Thyroid gland (tissue), 4 donors: ENCODE data around the gene SUPT5H. TPM values are rescaled to one million over a fixed set of nuclear protein-coding genes. Genes with fewer than 3 reads are reported as not detected.
A peak's percentile ranks its signal among the peaks of the same experiment; 100 is the strongest.

ENCODE experiments used
- DNase-seq, 2 donors: peaks; one replicate each; pipeline ENCODE4 v3.0.0-alpha.2; 2019
- H3K27ac ChIP-seq, 3 donors: fragments of 200-600 bp; sonication (generic); 1 replicate in 2 of 3; 2 replicates in 1 of 3; pipeline ENCODE4 v1.5.1; 2016 to 2019; ENCODE audit warnings: mild to moderate bottlenecking in 1 of 3, moderate library complexity in 1 of 3
- H3K27me3 ChIP-seq: fragments of 200-600 bp; sonication (generic); one replicate; pipeline ENCODE4 v1.5.1; 2019
- H3K36me3 ChIP-seq, 2 donors: fragments of 200-600 bp; sonication (generic); one replicate each; pipeline ENCODE4 v1.5.1; 2016 to 2019
- H3K4me1 ChIP-seq, 2 donors: fragments of 200-600 bp; sonication (generic); one replicate each; pipeline ENCODE4 v1.5.1; 2017 to 2019
- H3K4me3 ChIP-seq, 3 donors: fragments of 200-600 bp; sonication (generic); replicated peaks in 1 of 3; 1 replicate in 2 of 3; 2 replicates in 1 of 3; pipeline ENCODE4 v1.5.1; 2016; ENCODE audit warnings: mild to moderate bottlenecking in 1 of 3
- H3K9me3 ChIP-seq: fragments of 200-600 bp; sonication (generic); one replicate; pipeline ENCODE4 v1.5.1; 2017
- CTCF ChIP-seq, 6 experiments: fragments of 200-600 bp in 3 of 6; fragments of 450-650 bp in 3 of 6; sonication (generic) in 3 of 6; IDR thresholded peaks; one replicate each; pipeline ENCODE4 v1.5.1; 2016 to 2019; ENCODE audit warnings: antibody characterized with exemption in 6 of 6, mild to moderate bottlenecking in 2 of 6, inconsistent platforms in 1 of 6, moderate library complexity in 1 of 6
- POLR2A ChIP-seq, 2 donors: fragments of 450-650 bp; IDR thresholded peaks; one replicate each; pipeline ENCODE4 v1.6.1; 2017; ENCODE audit warnings: antibody characterized with exemption in 2 of 2, mild to moderate bottlenecking in 2 of 2, moderate library complexity in 1 of 2
- WGBS, 2 donors: methylation state at CpG; one replicate each; pipeline ENCODE4 v1.1.5; 2017; 5-methylcytosine and 5-hydroxymethylcytosine counted together
- intact Hi-C: fragments of 100-400 bp; cut with DNase I; formaldehyde crosslinking; loops from one replicate; pipeline ENCODE4 v1.15.1; 2023
- total RNA-seq, 4 donors: library from RNA; depleted of rRNA; stranded (reverse); fragments of >200 nt; gene quantifications; one replicate each; pipeline ENCODE4 v1.2.3, GENCODE V29; 2016

SUPT5H gene
- total RNA-seq, 4 donors from 2014 or later, result 93.6 to 203 (median 116) TPM

GRCh38 chr19:39412100-39412866 lies 33.1 kb upstream of the SUPT5H start, which contains the start of gene PLEKHG2:
Gene PLEKHG2 (plus strand): TSS chr19:39412669. CDS start chr19:39414087, 1,418 bp downstream.
- WGBS, 2 donors, result 2% methylated on average over 18 to 28 of the region's 60 CpGs
- intact Hi-C loops, result no loop called here
- Histone ChIP-seq H3K4me1 (peaks cover 43 to 44% of the 10 kb centered on the region in 2 donors), H3K27me3 (no peaks in the 10 kb centered on the region), H3K27ac (peak within 1 kb of the TSS; percentile 95 to 100 (median 99)), H3K36me3 (peaks cover 14 to 16% of the 10 kb centered on the region in 2 donors), H3K9me3 (no peaks in the 10 kb centered on the region), H3K4me3 (peak within 1 kb of the TSS; percentile 50 to 77 (median 59))
- TF ChIP-seq CTCF (IDR thresholded peaks at IDR 0.05) (peak; percentile 43 to 95 (median 80)), POLR2A (IDR thresholded peaks at IDR 0.05) (peak in 1 of 2 donors; percentile 61)
- peak; percentile 98 for DNase-seq

GRCh38 chr19:39412867-39413271 lies 32.5 kb upstream of the SUPT5H start:
- H3K9me3 ChIP-seq, result no peaks in the 10 kb centered on the region
- WGBS, 2 donors, result 0 to 5% methylated on average over 9 to 10 of the region's 24 CpGs
- no peak for TF ChIP-seq POLR2A (IDR thresholded peaks at IDR 0.05)
- TF ChIP-seq CTCF (IDR thresholded peaks at IDR 0.05), result no peak
- intact Hi-C loops, result no loop called here
- peak overlapping the region; percentile 94 to 100 (median 95) for H3K27ac ChIP-seq
- peaks cover 41 to 43% of the 10 kb centered on the region in 2 donors for H3K4me1 ChIP-seq
- H3K4me3 ChIP-seq, result peak overlapping the region; percentile 50 to 77 (median 59)
- H3K27me3 ChIP-seq, result no peaks in the 10 kb centered on the region
- peaks cover 10 to 15% of the 10 kb centered on the region in 2 donors for H3K36me3 ChIP-seq
- peak; percentile 30 to 47 for DNase-seq

- 4 to 9% methylated on average over 9 of the region's 54 CpGs for WGBS, 2 donors
- Histone ChIP-seq H3K9me3 (no peaks in the 10 kb centered on the region), H3K4me1 (peaks cover 36 to 43% of the 10 kb centered on the region in 2 donors), H3K4me3 (peak overlapping the region; percentile 50 to 77 (median 59)), H3K27me3 (no peaks in the 10 kb centered on the region), H3K36me3 (peaks cover 5 to 9% of the 10 kb centered on the region in 2 donors), H3K27ac (peak overlapping the region; percentile 94 to 100 (median 95))
- intact Hi-C loops, result no loop called here
- DNase-seq, result peak; percentile 40 to 55
- TF ChIP-seq POLR2A (IDR thresholded peaks at IDR 0.05) (no peak), CTCF (IDR thresholded peaks at IDR 0.05) (no peak)
These were observed 32.0 kb upstream of the SUPT5H start for GRCh38 chr19:39413272-39413910.

GRCh38 chr19:39413911-39414608 lies 31.3 kb upstream of the SUPT5H start:
- intact Hi-C loops, result no loop called here
- WGBS, 2 donors, result 33 to 45% methylated on average over 18 of the region's 18 CpGs
- Histone ChIP-seq H3K4me1 (peaks cover 29 to 43% of the 10 kb centered on the region in 2 donors), H3K27ac (peak overlapping the region; percentile 94 to 100 (median 95)), H3K27me3 (no peaks in the 10 kb centered on the region), H3K36me3 (peaks cover 5 to 6% of the 10 kb centered on the region in 2 donors), H3K9me3 (no peaks in the 10 kb centered on the region), H3K4me3 (peak overlapping the region in 2 of 3 donors; percentile 50 to 77)
- TF ChIP-seq CTCF (IDR thresholded peaks at IDR 0.05), result no peak
- TF ChIP-seq POLR2A (IDR thresholded peaks at IDR 0.05), result peak in 1 of 2 donors; percentile 22
- peak; percentile 63 to 72 for DNase-seq
